ENCODE data around the gene DENND6B. TPM values are rescaled to one million over a fixed set of nuclear protein-coding genes. Genes with fewer than 3 reads are reported as not detected.

The DENND6B gene
- total RNA-seq, 1 experiment from 2014 or later = 13.2 TPM

- H3K4me3 Mint-ChIP-seq (ENCODE audit: low read depth, unreplicated experiment) = no peak overlapping the region
- CTCF ChIA-PET = no interaction called here
- BruUV-seq (replicated peaks) = no TSS peak
- no peaks in the 10 kb centered on the region for H3K9me3 Mint-ChIP-seq (ENCODE audit: low read depth, unreplicated experiment)
- peaks cover 9% of the 10 kb centered on the region for H3K36me3 Mint-ChIP-seq (ENCODE audit: insufficient read depth, unreplicated experiment)
- no peak for TF ChIP-seq CTCF (IDR thresholded peaks at IDR 0.05; ENCODE audit: unreplicated experiment)
- no peak overlapping the region for H3K27ac Mint-ChIP-seq (ENCODE audit: unreplicated experiment)
- no peaks in the 10 kb centered on the region for H3K4me1 Mint-ChIP-seq (ENCODE audit: low read depth, unreplicated experiment)
- DNase-seq = no peak
- no peaks in the 10 kb centered on the region for H3K27me3 Mint-ChIP-seq (ENCODE audit: unreplicated experiment)
- intact Hi-C loops (cut with micrococcal nuclease; ENCODE audit: unreplicated experiment) = no loop called here
Measured at GRCh38 chr22:50318356-50318697, 8.5 kb downstream of the DENND6B start.

- no peak for TF ChIP-seq CTCF (IDR thresholded peaks at IDR 0.05; ENCODE audit: unreplicated experiment)
- intact Hi-C loops (cut with micrococcal nuclease; ENCODE audit: unreplicated experiment) = no loop called here
- Mint-ChIP-seq H3K27me3 (ENCODE audit: unreplicated experiment) (no peaks in the 10 kb centered on the region), H3K4me3 (ENCODE audit: low read depth, unreplicated experiment) (no peak overlapping the region), H3K9me3 (ENCODE audit: low read depth, unreplicated experiment) (no peaks in the 10 kb centered on the region), H3K4me1 (ENCODE audit: low read depth, unreplicated experiment) (no peaks in the 10 kb centered on the region), H3K27ac (ENCODE audit: unreplicated experiment) (no peak overlapping the region), H3K36me3 (ENCODE audit: insufficient read depth, unreplicated experiment) (peaks cover 9% of the 10 kb centered on the region)
- CTCF ChIA-PET = no interaction called here
- no peak for DNase-seq
- BruUV-seq (replicated peaks) = no TSS peak
Measured at GRCh38 chr22:50317674-50318073, 9.1 kb downstream of the DENND6B start.

GRCh38 chr22:50317178-50317577, 9.6 kb downstream of the DENND6B start:
- TF ChIP-seq CTCF (IDR thresholded peaks at IDR 0.05; ENCODE audit: unreplicated experiment) = no peak
- H3K27me3 Mint-ChIP-seq (ENCODE audit: unreplicated experiment) = no peaks in the 10 kb centered on the region
- BruUV-seq (replicated peaks) = no TSS peak
- intact Hi-C loops (cut with micrococcal nuclease; ENCODE audit: unreplicated experiment) = no loop called here
- no peaks in the 10 kb centered on the region for H3K9me3 Mint-ChIP-seq (ENCODE audit: low read depth, unreplicated experiment)
- no peaks in the 10 kb centered on the region for H3K4me1 Mint-ChIP-seq (ENCODE audit: low read depth, unreplicated experiment)
- CTCF ChIA-PET = no interaction called here
- H3K4me3 Mint-ChIP-seq (ENCODE audit: low read depth, unreplicated experiment) = no peak overlapping the region
- no peak for DNase-seq
- peaks cover 9% of the 10 kb centered on the region for H3K36me3 Mint-ChIP-seq (ENCODE audit: insufficient read depth, unreplicated experiment)
- no peak overlapping the region for H3K27ac Mint-ChIP-seq (ENCODE audit: unreplicated experiment)

- no peak for TF ChIP-seq CTCF (IDR thresholded peaks at IDR 0.05; ENCODE audit: unreplicated experiment)
- Mint-ChIP-seq H3K27me3 (ENCODE audit: unreplicated experiment) (no peaks in the 10 kb centered on the region), H3K4me3 (ENCODE audit: low read depth, unreplicated experiment) (no peak overlapping the region), H3K27ac (ENCODE audit: unreplicated experiment) (no peak overlapping the region), H3K9me3 (ENCODE audit: low read depth, unreplicated experiment) (no peaks in the 10 kb centered on the region), H3K36me3 (ENCODE audit: insufficient read depth, unreplicated experiment) (peaks cover 15% of the 10 kb centered on the region), H3K4me1 (ENCODE audit: low read depth, unreplicated experiment) (no peaks in the 10 kb centered on the region)
- no peak for DNase-seq
- CTCF ChIA-PET = interaction anchor here (0.6 kb wide), 1 partner anchor 473 kb away, joined by 3 read pairs; no protein-coding TSS in a partner anchor
- intact Hi-C loops (cut with micrococcal nuclease; ENCODE audit: unreplicated experiment) = no loop called here
- BruUV-seq (replicated peaks) = no TSS peak
Measured at GRCh38 chr22:50316114-50317065, 10.4 kb downstream of the DENND6B start.

All from Calu3 (cell line).